A673 (cell line): Measurements from ENCODE around the gene PHC2. TPM values are rescaled to one million over a fixed set of nuclear protein-coding genes. Genes with fewer than 3 reads are reported as not detected.

Experiments
- BruUV-seq: library from RNA; stranded (reverse); fragments of 400-500 nt; replicated peaks from 2 replicates; lab custom pipeline; 2021; lab: Mats Ljungman, UMichigan
- CTCF ChIA-PET: fragments of 300-600 bp; sonication (Branson Sonifier 250); formaldehyde crosslinking; loops from one replicate; lab custom pipeline; 2022; ENCODE audit warnings: antibody characterized with exemption; lab: Charles Lee
- POLR2A ChIA-PET: fragments of 300-600 bp; sonication (Branson Sonifier 250); formaldehyde crosslinking; loops from one replicate; lab custom pipeline; 2022; ENCODE audit warnings: antibody characterized with exemption; ENCODE audit not compliant: low non-redundant PET; lab: Charles Lee
- DNase-seq: peaks from one replicate; pipeline ENCODE4 v3.0.0-alpha.2; 2015; ENCODE audit warnings: low spot score
- H3K27ac ChIP-seq: fragments of 200-600 bp; sonication (generic); 2 replicates; pipeline ENCODE4 v1.5.1; 2016; ENCODE audit warnings: mixed run types, low read depth, mild to moderate bottlenecking, mixed read lengths, antibody characterized with exemption, low read length; ENCODE audit not compliant: poor library complexity, severe bottlenecking
- H3K27me3 ChIP-seq: fragments of 200-600 bp; sonication (generic); replicated peaks from 2 replicates; pipeline ENCODE4 v1.6.1; 2017; ENCODE audit warnings: mixed run types, low read depth, mild to moderate bottlenecking, mixed read lengths, antibody characterized with exemption, low read length; ENCODE audit not compliant: insufficient read depth, poor library complexity
- H3K36me3 ChIP-seq: fragments of 200-600 bp; sonication (generic); 2 replicates; pipeline ENCODE4 v1.6.1; 2016; ENCODE audit warnings: mixed run types, mild to moderate bottlenecking, mixed read lengths, antibody characterized with exemption, low read length; ENCODE audit not compliant: insufficient read depth, poor library complexity, severe bottlenecking
- H3K4me1 ChIP-seq: fragments of 200-600 bp; sonication (generic); 2 replicates; pipeline ENCODE4 v1.6.1; 2017; ENCODE audit warnings: mixed run types, mild to moderate bottlenecking, mixed read lengths, antibody characterized with exemption, low read length; ENCODE audit not compliant: insufficient read depth, poor library complexity, severe bottlenecking
- H3K4me3 ChIP-seq: fragments of 200-600 bp; sonication (generic); 2 replicates; pipeline ENCODE4 v1.5.1; 2016; ENCODE audit warnings: low read depth, mixed run types, mild to moderate bottlenecking, mixed read lengths, low read length; ENCODE audit not compliant: poor library complexity, severe bottlenecking
- H3K9me3 ChIP-seq: fragments of 200-600 bp; sonication (generic); 2 replicates; pipeline ENCODE4 v1.6.1; 2016; ENCODE audit warnings: mixed run types, low read depth, mild to moderate bottlenecking, mixed read lengths, antibody characterized with exemption, low read length; ENCODE audit not compliant: poor library complexity, severe bottlenecking
- CTCF ChIP-seq: fragments of 300-800, 200-600 bp; sonication (generic); conservative IDR thresholded peaks from 2 replicates; pipeline ENCODE4 v1.5.1; 2017; ENCODE audit warnings: low read depth, mild to moderate bottlenecking, antibody characterized with exemption, low read length, moderate library complexity, mixed read lengths
- EZH2 ChIP-seq: fragments of 200-600 bp; sonication (generic); IDR thresholded peaks from 2 replicates; pipeline ENCODE4 v1.6.1; 2017; ENCODE audit warnings: borderline replicate concordance, low read depth, mild to moderate bottlenecking, mixed read lengths, antibody characterized with exemption, low read length; ENCODE audit not compliant: poor library complexity, severe bottlenecking
- intact Hi-C: fragments of 100-400 bp; cut with micrococcal nuclease; formaldehyde crosslinking; loops from one replicate; pipeline ENCODE4 v1.10.0; 2022; ENCODE audit not compliant: unreplicated experiment
- total RNA-seq: library from RNA; stranded (reverse); gene quantifications from 2 replicates; pipeline ENCODE4 v1.2.3, GENCODE V29; 2021

PHC2 gene
- total RNA-seq, 1 experiment from 2014 or later: 136 TPM

- POLR2A ChIA-PET: no interaction called here
- H3K27me3 ChIP-seq: no peaks in the 10 kb centered on the region
- intact Hi-C loops: no loop called here
- no peak for DNase-seq
- CTCF ChIA-PET: no interaction called here
- no peak for TF ChIP-seq EZH2
- H3K36me3 ChIP-seq: peaks cover 9% of the 10 kb centered on the region
- H3K9me3 ChIP-seq: no peaks in the 10 kb centered on the region
- no peak overlapping the region for H3K27ac ChIP-seq
- BruUV-seq: no TSS peak
- H3K4me3 ChIP-seq: no peak overlapping the region
- peaks cover 4% of the 10 kb centered on the region for H3K4me1 ChIP-seq
Observed at GRCh38 chr1:33288976-33289857, 141.7 kb downstream of the PHC2 start.

GRCh38 chr1:33287317-33287716, 143.6 kb downstream of the PHC2 start:
- H3K27ac ChIP-seq: no peak overlapping the region
- CTCF ChIA-PET: no interaction called here
- H3K36me3 ChIP-seq: peaks cover 9% of the 10 kb centered on the region
- no peaks in the 10 kb centered on the region for H3K9me3 ChIP-seq
- DNase-seq: no peak
- no TSS peak for BruUV-seq
- POLR2A ChIA-PET: no interaction called here
- no peak for TF ChIP-seq CTCF
- no peak for TF ChIP-seq EZH2
- no peaks in the 10 kb centered on the region for H3K27me3 ChIP-seq
- H3K4me3 ChIP-seq: no peak overlapping the region
- intact Hi-C loops: no loop called here
- peaks cover 11% of the 10 kb centered on the region for H3K4me1 ChIP-seq

GRCh38 chr1:33286451-33287185, 144.3 kb downstream of the PHC2 start:
- ChIA-PET CTCF (no interaction called here), POLR2A (no interaction called here)
- Histone ChIP-seq H3K27ac (no peak overlapping the region), H3K4me3 (no peak overlapping the region), H3K4me1 (peaks cover 11% of the 10 kb centered on the region), H3K27me3 (no peaks in the 10 kb centered on the region), H3K9me3 (no peaks in the 10 kb centered on the region), H3K36me3 (peaks cover 16% of the 10 kb centered on the region)
- intact Hi-C loops: no loop called here
- DNase-seq: no peak
- TF ChIP-seq CTCF (no peak), EZH2 (no peak)
- BruUV-seq: no TSS peak
